Tibial artery (tissue), 4 donors: ENCODE data around the gene CHCHD4.

ENCODE experiments used
- DNase-seq, 2 donors: peaks; one replicate each; pipeline ENCODE4 v3.0.0-alpha.2; 2019
- H3K27ac ChIP-seq, 2 donors: fragments of 200-600 bp; sonication (generic) in 1 of 2; 1 replicate in 1 of 2; 2 replicates in 1 of 2; pipeline ENCODE4 v1.5.1; 2018 to 2019; ENCODE audit warnings: mild to moderate bottlenecking in 1 of 2
- H3K27me3 ChIP-seq, 2 donors: fragments of 200-600 bp; sonication (generic) in 1 of 2; one replicate each; pipeline versions ENCODE4 v1.5.1 to v1.6.0; 2016 to 2019
- H3K36me3 ChIP-seq, 3 donors: fragments of 200-600 bp; sonication (generic) in 2 of 3; one replicate each; pipeline ENCODE4 v1.5.1; 2016 to 2019; ENCODE audit warnings: mild to moderate bottlenecking in 2 of 3
- H3K4me1 ChIP-seq, 4 donors: fragments of 200-600 bp; sonication (generic) in 2 of 4; 1 replicate in 3 of 4; 2 replicates in 1 of 4; pipeline ENCODE4 v1.5.1; 2016 to 2019
- H3K4me3 ChIP-seq, 2 donors: fragments of 200-600 bp; sonication (generic) in 1 of 2; 1 replicate in 1 of 2; 2 replicates in 1 of 2; pipeline ENCODE4 v1.5.1; 2018 to 2019; ENCODE audit warnings: mild to moderate bottlenecking in 2 of 2
- H3K9me3 ChIP-seq, 3 donors: fragments of 200-600 bp; sonication (generic) in 1 of 3; one replicate each; pipeline ENCODE4 v1.5.1; 2016 to 2019
- CTCF ChIP-seq, 2 experiments: fragments of 200-600 bp in 1 of 2; fragments of 450-650 bp in 1 of 2; IDR thresholded peaks; one replicate each; pipeline ENCODE4 v1.5.1; 2017 to 2019; ENCODE audit warnings: antibody characterized with exemption in 2 of 2, mild to moderate bottlenecking in 1 of 2, moderate library complexity in 1 of 2
- intact Hi-C: fragments of 100-400 bp; cut with DNase I; formaldehyde crosslinking; loops from one replicate; pipeline ENCODE4 v1.15.0; 2023; ENCODE audit warnings: low total_unique reads

CHCHD4 gene

GRCh38 chr3:14127516-14128161 lies 3.0 kb upstream of the CHCHD4 start:
- peak overlapping the region; percentile 93 to 94 for H3K27ac ChIP-seq
- no peaks in the 10 kb centered on the region for H3K9me3 ChIP-seq
- intact Hi-C loops: loop anchor here (5.0 to 10.0 kb wide), 3 partner anchors 230 to 817 kb away; partner anchors contain the start of gene NR2C2
- no peak overlapping the region for H3K4me3 ChIP-seq
- H3K36me3 ChIP-seq: peaks cover 39 to 49% (median 48%) of the 10 kb centered on the region in 3 donors
- no peak for DNase-seq
- peaks cover 0 to 39% (median 29%) of the 10 kb centered on the region in 4 donors for H3K4me1 ChIP-seq
- no peaks in the 10 kb centered on the region for H3K27me3 ChIP-seq
- no peak for TF ChIP-seq CTCF (IDR thresholded peaks at IDR 0.05)

DNA sequence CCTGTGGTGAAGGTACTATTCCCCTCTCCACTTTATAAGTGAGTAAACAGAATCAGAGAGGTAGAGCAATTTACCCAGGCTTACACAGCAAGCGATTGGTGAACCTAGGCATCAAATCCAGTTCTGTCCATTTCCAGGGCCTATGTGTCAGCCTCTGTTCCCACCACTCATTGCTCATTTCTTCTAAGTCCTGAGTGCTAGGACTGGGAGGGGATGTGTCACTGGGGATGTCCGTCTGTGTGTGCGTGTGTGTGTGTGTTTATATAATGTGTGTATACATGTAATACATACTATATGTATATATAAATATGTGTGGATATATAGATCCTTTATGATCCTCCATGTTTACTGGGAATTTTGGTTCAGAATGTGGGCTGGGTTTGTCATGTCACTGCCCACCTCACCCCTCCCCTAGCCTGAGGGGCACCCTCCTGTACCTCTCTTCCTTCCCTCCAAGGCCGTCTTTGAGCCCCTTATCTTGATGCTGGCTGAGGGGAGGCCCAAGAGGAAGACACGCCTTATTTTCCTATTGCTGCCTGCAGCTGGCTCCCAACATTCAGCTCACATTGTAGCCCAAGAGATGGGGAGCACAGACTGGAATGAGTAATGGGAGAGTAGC lies 2.3 kb upstream of the CHCHD4 start:
- Histone ChIP-seq H3K27ac (peak overlapping the region; percentile 93 to 94), H3K9me3 (no peaks in the 10 kb centered on the region), H3K4me1 (peaks cover 0 to 40% (median 31%) of the 10 kb centered on the region in 4 donors), H3K27me3 (no peaks in the 10 kb centered on the region), H3K4me3 (peak overlapping the region in 1 of 2 donors; percentile 83), H3K36me3 (peaks cover 33 to 46% (median 42%) of the 10 kb centered on the region in 3 donors)
- no peak for DNase-seq
- TF ChIP-seq CTCF (IDR thresholded peaks at IDR 0.05): no peak
- intact Hi-C loops: loop anchor here (5.0 to 10.0 kb wide), 3 partner anchors 230 to 818 kb away; partner anchors contain the start of gene NR2C2

GRCh38 chr3:14126017-14126886 lies 1.6 kb upstream of the CHCHD4 start:
- Histone ChIP-seq H3K4me1 (peaks cover 0 to 41% (median 31%) of the 10 kb centered on the region in 4 donors), H3K27ac (peak overlapping the region; percentile 93 to 94), H3K27me3 (no peaks in the 10 kb centered on the region), H3K4me3 (peak overlapping the region; percentile 72 to 83), H3K36me3 (peaks cover 25 to 46% (median 34%) of the 10 kb centered on the region in 3 donors), H3K9me3 (no peaks in the 10 kb centered on the region)
- no peak for DNase-seq
- TF ChIP-seq CTCF (IDR thresholded peaks at IDR 0.05): no peak
- intact Hi-C loops: loop anchor here (5.0 to 10.0 kb wide), 3 partner anchors 229 to 819 kb away; partner anchors contain the start of gene NR2C2

- peak; percentile 81 to 91 for DNase-seq
- Histone ChIP-seq H3K4me3 (peak overlapping the region; percentile 72 to 83), H3K9me3 (no peaks in the 10 kb centered on the region), H3K27me3 (no peaks in the 10 kb centered on the region), H3K27ac (peak overlapping the region; percentile 93 to 94), H3K36me3 (peaks cover 17 to 45% (median 26%) of the 10 kb centered on the region in 3 donors), H3K4me1 (peaks cover 0 to 41% (median 31%) of the 10 kb centered on the region in 4 donors)
- TF ChIP-seq CTCF (IDR thresholded peaks at IDR 0.05): no peak
- intact Hi-C loops: loop anchor here (2.0 to 10.0 kb wide), 4 partner anchors 53 to 819 kb away; partner anchors contain the start of genes LSM3, NR2C2 and XPC
Observed at GRCh38 chr3:14125193-14126016, 735 bp upstream of the CHCHD4 start.
